ENCODE data around the gene SLIT3.

Gene SLIT3

GRCh38 chr5:169171515-169171914, 129.4 kb downstream of the SLIT3 start:
- Histone ChIP-seq H4K20me1 (ENCODE audit: control insufficient read depth, insufficient read depth, low read depth, low read length) (no peaks in the 10 kb centered on the region), H3K9me2 (replicated peaks; ENCODE audit: control insufficient read depth, low read length) (no peaks in the 10 kb centered on the region), H3K4me2 (ENCODE audit: low read length) (no peak overlapping the region), H3K27me3 (ENCODE audit: control insufficient read depth, low read length) (no peaks in the 10 kb centered on the region), H3K4me3 (ENCODE audit: low read length) (no peak overlapping the region), H3F3A (ENCODE audit: control insufficient read depth, insufficient read depth) (no peaks in the 10 kb centered on the region), H3K9me3 (ENCODE audit: control insufficient read depth, insufficient read depth, low read length) (no peaks in the 10 kb centered on the region), H3K4me1 (ENCODE audit: control insufficient read depth, low read length) (no peaks in the 10 kb centered on the region), H3K36me3 (ENCODE audit: control insufficient read depth, low read length) (no peaks in the 10 kb centered on the region), H3K27ac (ENCODE audit: low read depth, low read length) (no peak overlapping the region), H3K79me2 (ENCODE audit: control insufficient read depth, low read length) (no peaks in the 10 kb centered on the region)
- no peak for TF ChIP-seq EZH2phosphoT487 (IDR thresholded peaks at IDR 0.05; ENCODE audit: borderline replicate concordance, low read length)
- TF ChIP-seq CTCF (IDR thresholded peaks at IDR 0.05; ENCODE audit: low read depth, low read length, poor library complexity, severe bottlenecking): no peak

GRCh38 chr5:169169783-169170182, 131.2 kb downstream of the SLIT3 start:
- TF ChIP-seq CTCF (IDR thresholded peaks at IDR 0.05; ENCODE audit: low read depth, low read length, poor library complexity, severe bottlenecking): no peak
- TF ChIP-seq EZH2phosphoT487 (IDR thresholded peaks at IDR 0.05; ENCODE audit: borderline replicate concordance, low read length): no peak
- Histone ChIP-seq H3K9me2 (replicated peaks; ENCODE audit: control insufficient read depth, low read length) (no peaks in the 10 kb centered on the region), H3K4me2 (ENCODE audit: low read length) (no peak overlapping the region), H3K79me2 (ENCODE audit: control insufficient read depth, low read length) (no peaks in the 10 kb centered on the region), H3K4me3 (ENCODE audit: low read length) (no peak overlapping the region), H3F3A (ENCODE audit: control insufficient read depth, insufficient read depth) (no peaks in the 10 kb centered on the region), H3K27ac (ENCODE audit: low read depth, low read length) (no peak overlapping the region), H3K36me3 (ENCODE audit: control insufficient read depth, low read length) (no peaks in the 10 kb centered on the region), H3K4me1 (ENCODE audit: control insufficient read depth, low read length) (no peaks in the 10 kb centered on the region), H3K27me3 (ENCODE audit: control insufficient read depth, low read length) (no peaks in the 10 kb centered on the region), H4K20me1 (ENCODE audit: control insufficient read depth, insufficient read depth, low read depth, low read length) (no peaks in the 10 kb centered on the region), H3K9me3 (ENCODE audit: control insufficient read depth, insufficient read depth, low read length) (no peaks in the 10 kb centered on the region)

- no peak overlapping the region for H3K4me2 ChIP-seq (ENCODE audit: low read length)
- no peaks in the 10 kb centered on the region for H4K20me1 ChIP-seq (ENCODE audit: control insufficient read depth, insufficient read depth, low read depth, low read length)
- TF ChIP-seq EZH2phosphoT487 (IDR thresholded peaks at IDR 0.05; ENCODE audit: borderline replicate concordance, low read length) (no peak), CTCF (IDR thresholded peaks at IDR 0.05; ENCODE audit: low read depth, low read length, poor library complexity, severe bottlenecking) (no peak)
- no peaks in the 10 kb centered on the region for H3K79me2 ChIP-seq (ENCODE audit: control insufficient read depth, low read length)
- no peaks in the 10 kb centered on the region for H3K4me1 ChIP-seq (ENCODE audit: control insufficient read depth, low read length)
- H3K9me3 ChIP-seq (ENCODE audit: control insufficient read depth, insufficient read depth, low read length): no peaks in the 10 kb centered on the region
- H3K9me2 ChIP-seq (replicated peaks; ENCODE audit: control insufficient read depth, low read length): no peaks in the 10 kb centered on the region; the same call in 1 of the 2 replicates
- no peaks in the 10 kb centered on the region for H3K27me3 ChIP-seq (ENCODE audit: control insufficient read depth, low read length)
- no peaks in the 10 kb centered on the region for H3K36me3 ChIP-seq (ENCODE audit: control insufficient read depth, low read length)
- no peak overlapping the region for H3K27ac ChIP-seq (ENCODE audit: low read depth, low read length)
- H3F3A ChIP-seq (ENCODE audit: control insufficient read depth, insufficient read depth): no peaks in the 10 kb centered on the region
- H3K4me3 ChIP-seq (ENCODE audit: low read length): no peak overlapping the region
Observed at GRCh38 chr5:169168280-169168679, 132.7 kb downstream of the SLIT3 start.

GRCh38 chr5:169166078-169166477, 134.9 kb downstream of the SLIT3 start:
- H3K4me1 ChIP-seq (ENCODE audit: control insufficient read depth, low read length): no peaks in the 10 kb centered on the region

More at GRCh38 chr5:169166078-169166477, 134.9 kb downstream of the SLIT3 start:
- no peaks in the 10 kb centered on the region for H3K36me3 ChIP-seq (ENCODE audit: control insufficient read depth, low read length)
- H3K9me3 ChIP-seq (ENCODE audit: control insufficient read depth, insufficient read depth, low read length): no peaks in the 10 kb centered on the region
- no peaks in the 10 kb centered on the region for H3F3A ChIP-seq (ENCODE audit: control insufficient read depth, insufficient read depth)
- H3K27me3 ChIP-seq (ENCODE audit: control insufficient read depth, low read length): no peaks in the 10 kb centered on the region
- no peaks in the 10 kb centered on the region for H3K79me2 ChIP-seq (ENCODE audit: control insufficient read depth, low read length)
- H4K20me1 ChIP-seq (ENCODE audit: control insufficient read depth, insufficient read depth, low read depth, low read length): no peaks in the 10 kb centered on the region
- TF ChIP-seq EZH2phosphoT487 (IDR thresholded peaks at IDR 0.05; ENCODE audit: borderline replicate concordance, low read length) (no peak), CTCF (IDR thresholded peaks at IDR 0.05; ENCODE audit: low read depth, low read length, poor library complexity, severe bottlenecking) (no peak)
- no peak overlapping the region for H3K27ac ChIP-seq (ENCODE audit: low read depth, low read length)
- no peak overlapping the region for H3K4me2 ChIP-seq (ENCODE audit: low read length)
- H3K4me3 ChIP-seq (ENCODE audit: low read length): no peak overlapping the region
- no peaks in the 10 kb centered on the region; the same call in 1 of the 2 replicates for H3K9me2 ChIP-seq (replicated peaks; ENCODE audit: control insufficient read depth, low read length)

Measured in DOHH2 (cell line).